GM12878 (cell line): ENCODE measurements around the gene FKTN. TPM values are rescaled to one million over a fixed set of nuclear protein-coding genes. Genes with fewer than 3 reads are reported as not detected.

Experiments
- ATAC-seq: fragments of 200-7000 bp; cut with Tn5 transposase; 3 replicates; pipeline ENCODE4 v1.9.1; 2020; ENCODE audit warnings: mild to moderate bottlenecking, moderate library complexity
- BruUV-seq: library from RNA; stranded (reverse); fragments of 400-500 nt; replicated peaks from 2 replicates; lab custom pipeline; 2021; lab: Mats Ljungman, UMichigan
- CTCF ChIA-PET: fragments of 300-600 bp; sonication (Branson Sonifier 250); formaldehyde crosslinking; extraction: SDS; loops from one replicate; lab custom pipeline; 2021; ENCODE audit warnings: inconsistent platforms; lab: Yijun Ruan, JAX
- POLR2A ChIA-PET: fragments of 350-600 bp; formaldehyde crosslinking; extraction: SDS; loops from one replicate; lab custom pipeline; 2021; ENCODE audit warnings: inconsistent platforms; lab: Charles Lee
- RAD21 ChIA-PET: fragments of 300-600 bp; sonication (Branson Sonifier 250); formaldehyde crosslinking; loops from one replicate; lab custom pipeline; 2023; ENCODE audit warnings: antibody characterized with exemption; ENCODE audit not compliant: unreplicated experiment; lab: Charles Lee
- SMC1A ChIA-PET: fragments of 300-600 bp; sonication (Branson Sonifier 250); formaldehyde crosslinking; loops from one replicate; lab custom pipeline; 2023; ENCODE audit not compliant: unreplicated experiment, uncharacterized antibody; lab: Charles Lee
- DNase-seq: peaks from one replicate; pipeline ENCODE4 v3.0.0-alpha.2; 2011; ENCODE audit warnings: low read depth, low spot score
- FAIRE-seq: peaks from 3 replicates; lab custom pipeline; 2011; peaks lifted over from hg19 to GRCh38; lab: Jason Lieb, UNC
- H2AFZ ChIP-seq: 2 replicates; pipeline ENCODE4 v1.6.0; 2011; ENCODE audit warnings: low read depth, low read length, control low read depth; ENCODE audit not compliant: control insufficient read depth
- H3K27ac ChIP-seq: 2 replicates; pipeline ENCODE4 v1.5.1; 2011; ENCODE audit warnings: control low read depth; ENCODE audit not compliant: control insufficient read depth, insufficient read depth
- H3K27me3 ChIP-seq, 2 experiments: replicated peaks in 1 of 2; 2 replicates each; pipeline versions ENCODE4 v1.6.0 to v1.6.1; 2011; ENCODE audit warnings: low read length in 1 of 2; ENCODE audit not compliant: control insufficient read depth in 2 of 2, insufficient read depth in 2 of 2
- H3K36me3 ChIP-seq, 2 experiments: 2 replicates each; pipeline ENCODE4 v1.5.1; 2011; ENCODE audit warnings: low read length in 1 of 2; ENCODE audit not compliant: control insufficient read depth in 2 of 2, insufficient read depth in 2 of 2
- H3K4me1 ChIP-seq: 2 replicates; pipeline ENCODE4 v1.6.1; 2011; ENCODE audit warnings: mild to moderate bottlenecking, low read length, moderate library complexity, mixed read lengths; ENCODE audit not compliant: control insufficient read depth, insufficient read depth
- H3K4me2 ChIP-seq: 2 replicates; pipeline ENCODE4 v1.6.0; 2011; ENCODE audit warnings: control low read depth; ENCODE audit not compliant: control insufficient read depth, insufficient read depth
- H3K4me3 ChIP-seq: fragments of 200-600 bp; sonication (generic); 2 replicates; pipeline ENCODE4 v1.5.1; 2016
- H3K79me2 ChIP-seq: 2 replicates; pipeline ENCODE4 v1.6.0; 2011; ENCODE audit warnings: low read length; ENCODE audit not compliant: control insufficient read depth, insufficient read depth
- H3K9ac ChIP-seq: 2 replicates; pipeline ENCODE4 v1.8.0; 2011; ENCODE audit warnings: low read length, control low read depth, mixed read lengths; ENCODE audit not compliant: control insufficient read depth, insufficient read depth
- H3K9me3 ChIP-seq: replicated peaks from 3 replicates; pipeline ENCODE4 v1.5.1; 2011; ENCODE audit warnings: mild to moderate bottlenecking, low read length; ENCODE audit not compliant: control insufficient read depth, insufficient read depth
- H4K20me1 ChIP-seq: 2 replicates; pipeline ENCODE4 v1.6.0; 2011; ENCODE audit not compliant: control insufficient read depth, insufficient read depth
- CUX1 ChIP-seq: IDR thresholded peaks from 2 replicates; pipeline ENCODE4 v1.6.1; 2012; ENCODE audit warnings: improper control_type of control experiment, low read depth, low read length; ENCODE audit not compliant: insufficient replicate concordance
- HDGF ChIP-seq: fragments of 450-650 bp; IDR thresholded peaks from 2 replicates; pipeline ENCODE4 v1.6.1; 2016; ENCODE audit warnings: antibody characterized with exemption
- NR2C1 ChIP-seq: fragments of 450-650 bp; IDR thresholded peaks from 2 replicates; pipeline ENCODE4 v1.6.1; 2017; ENCODE audit warnings: antibody characterized with exemption, mild to moderate bottlenecking, moderate library complexity
- PAX8 ChIP-seq: fragments of 450-650 bp; IDR thresholded peaks from 2 replicates; pipeline ENCODE4 v1.6.1; 2017; ENCODE audit warnings: mild to moderate bottlenecking, moderate library complexity
- SKIL ChIP-seq: fragments of 450-650 bp; IDR thresholded peaks from 2 replicates; pipeline ENCODE4 v1.6.1; 2017; ENCODE audit warnings: mild to moderate bottlenecking, low read depth, inconsistent platforms; ENCODE audit not compliant: poor library complexity, severe bottlenecking
- SREBF2 ChIP-seq: IDR thresholded peaks from 2 replicates; pipeline ENCODE4 v1.6.1; 2012; ENCODE audit warnings: mild to moderate bottlenecking, low read length
- STAT3 ChIP-seq: IDR thresholded peaks from 2 replicates; pipeline ENCODE4 v1.6.1; 2011; ENCODE audit warnings: low read depth, low read length, improper control_type of control experiment
- ZBED1 ChIP-seq: IDR thresholded peaks from 2 replicates; pipeline ENCODE4 v1.6.1; 2016; ENCODE audit warnings: borderline replicate concordance
- ZNF274 ChIP-seq: IDR thresholded peaks from one replicate; pipeline ENCODE4 v1.8.0; 2011; ENCODE audit not compliant: insufficient read length, insufficient read depth
- in situ Hi-C: fragments of 300-500 bp; cut with MboI; formaldehyde crosslinking; loops from 9 replicates; pipeline ENCODE4 v1.14.3; 2018; ENCODE audit warnings: mixed read lengths
- intact Hi-C: fragments of 100-400 bp; cut with micrococcal nuclease; formaldehyde crosslinking; loops from one replicate; pipeline ENCODE4 v1.14.2; 2022; ENCODE audit not compliant: unreplicated experiment
- polyA plus RNA-seq, 11 experiments: library from polyadenylated mRNA; depleted of rRNA in 4 of 11; unstranded in 6 of 11; stranded (reverse) in 5 of 11; fragments of >200 nt; fragmentation: Nextera tagmentation in 4 of 11; fragmentation: Illumina TruSeq in 1 of 11; extraction: Ambion mirVana in 4 of 11; extraction: Trizol in 1 of 11; gene quantifications; 1 replicate in 1 of 11; 2 replicates in 10 of 11; pipeline versions ENCODE4 v1.2.1 to v1.2.3, GENCODE V29; 2011 to 2016; ENCODE audit warnings: inconsistent platforms in 2 of 11, missing spikeins in 2 of 11, low read depth in 1 of 11
- total RNA-seq, 4 experiments: library from RNA; depleted of rRNA in 3 of 4; stranded (reverse); fragments of >200 nt in 3 of 4; fragmentation: Illumina TruSeq in 1 of 4; extraction: Trizol in 1 of 4; gene quantifications; 2 replicates each; pipeline versions ENCODE4 v1.2.1 to v1.2.3, GENCODE V29; 2013 to 2021

FKTN gene
- total and polyA plus RNA-seq, 10 of the 15 experiments (the other 5 are each of a cell fraction or from before 2014, with no cell fraction given): 3.6 to 15.9 (median 10.6) TPM

- ChIA-PET RAD21 (no interaction called here), POLR2A (no interaction called here), SMC1A (interaction anchor here (1.6 kb wide), 1 partner anchor 9 kb away, joined by 4 read pairs; no protein-coding TSS in a partner anchor), CTCF (interaction anchor here (1.4 kb wide), 1 partner anchor 91 kb away, joined by 3 read pairs; no protein-coding TSS in a partner anchor)
- Histone ChIP-seq H3K36me3 (no peaks in the 10 kb centered on the region), H3K79me2 (no peaks in the 10 kb centered on the region), H3K27ac (no peak overlapping the region), H3K9ac (no peak overlapping the region), H3K9me3 (no peaks in the 10 kb centered on the region; the same call in 2 of the 3 replicates), H3K4me3 (no peak overlapping the region), H3K4me1 (peaks cover 4% of the 10 kb centered on the region; the same call in 1 of the 2 replicates), H4K20me1 (no peaks in the 10 kb centered on the region), H3K27me3 (no peaks in the 10 kb centered on the region), H3K4me2 (no peak overlapping the region), H2AFZ (no peak overlapping the region)
- in situ Hi-C loops (no loop called here), intact Hi-C loops (no loop called here)
- no peak for DNase-seq
- FAIRE-seq: no peak
- BruUV-seq: no TSS peak
- ATAC-seq: no peak
- TF ChIP-seq HDGF (no peak), NR2C1 (no peak), PAX8 (no peak), ZBED1 (no peak), STAT3 (no peak), ZNF274 (no peak), SKIL (no peak), SREBF2 (no peak), CUX1 (no peak)
These were observed 85.9 kb downstream of the FKTN start for GRCh38 chr9:105643795-105644194.
